Islet precursor cell (in vitro differentiated cells): Measurements from ENCODE around the gene MSGN1.

Source experiments
- DNase-seq: peaks from one replicate; pipeline ENCODE4 v3.0.0-alpha.2; 2018

Gene MSGN1

DNA sequence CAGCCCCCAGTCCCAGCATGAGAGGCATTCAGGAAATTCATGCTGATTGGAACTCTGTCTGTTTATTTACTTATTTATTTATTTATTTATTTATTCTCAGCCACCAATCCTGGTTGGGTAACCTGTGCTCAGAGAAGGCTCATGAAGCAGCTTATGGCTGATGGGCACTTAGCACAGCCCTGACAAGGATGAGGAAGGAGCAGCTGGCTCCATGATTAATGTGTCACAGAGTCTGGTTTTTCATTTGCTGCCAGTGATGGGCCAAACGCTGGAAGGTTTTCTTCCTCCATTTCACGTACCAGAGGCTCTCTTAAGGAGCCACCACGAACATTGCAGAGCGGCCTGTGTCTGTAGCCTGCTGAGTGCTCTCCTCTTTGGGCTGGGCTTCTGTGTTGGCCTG, 33.9 kb downstream of the MSGN1 start:
- no peak for DNase-seq

DNA sequence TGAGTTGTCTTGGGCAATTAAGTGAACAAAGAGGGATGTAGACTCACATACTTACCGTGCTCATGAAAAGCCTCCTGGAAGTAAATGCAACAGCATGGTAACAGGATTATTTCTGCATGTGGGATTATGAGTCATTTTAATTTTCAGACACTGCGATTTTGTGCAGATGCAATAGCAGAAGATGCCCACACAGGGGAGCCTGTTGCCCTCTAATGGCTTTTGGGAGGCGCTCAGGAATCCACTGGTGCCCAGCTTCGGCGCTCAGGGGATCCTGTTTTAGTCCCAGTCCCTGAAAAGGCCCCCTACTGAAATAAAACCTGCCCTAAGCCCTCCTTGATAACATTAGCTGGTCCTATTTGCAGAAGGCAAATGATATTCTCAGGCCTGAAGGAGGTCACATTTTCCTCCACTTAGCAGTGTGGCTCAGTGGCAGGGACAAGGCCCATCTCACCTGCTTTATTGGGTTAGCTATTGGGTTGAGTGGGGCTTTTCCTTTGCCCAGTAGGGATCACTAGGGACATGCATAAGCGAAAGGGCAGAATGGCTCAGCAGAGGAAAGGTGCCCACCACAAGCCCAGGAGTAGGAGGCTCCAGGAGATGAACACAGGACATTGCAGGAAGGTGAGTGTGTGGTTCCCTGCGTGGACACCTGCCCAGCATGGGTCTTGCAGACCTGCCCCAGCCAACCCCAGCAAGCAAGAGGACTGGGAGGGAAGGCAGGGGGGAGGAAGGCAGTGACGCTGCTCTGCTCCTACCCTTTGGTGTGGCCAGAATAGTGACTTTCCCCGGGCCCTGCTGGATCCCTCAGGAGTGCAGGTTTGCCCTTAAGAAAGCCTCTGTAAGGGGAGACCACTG, 35.7 kb downstream of the MSGN1 start:
- peak; percentile 73 for DNase-seq

DNA sequence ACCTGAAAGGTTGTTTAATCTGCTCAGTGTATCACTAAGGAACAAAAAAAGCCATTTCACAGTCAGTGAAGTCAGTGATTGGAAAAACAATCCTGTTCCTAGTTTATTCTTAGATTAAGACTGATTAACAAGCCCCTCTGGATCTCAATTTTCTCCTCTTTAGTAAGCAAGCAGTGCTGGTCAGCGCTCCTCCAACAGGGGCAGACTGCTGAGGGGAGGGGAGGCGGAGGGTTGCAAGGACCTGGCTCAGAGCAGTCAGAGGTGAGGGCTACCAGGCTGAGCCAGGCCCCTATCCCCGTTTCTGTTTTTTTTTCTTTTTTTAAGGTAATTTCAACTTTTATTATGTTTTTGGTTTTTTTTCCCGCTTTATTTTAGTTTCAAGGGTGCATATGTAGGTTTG, 37.5 kb downstream of the MSGN1 start:
- no peak for DNase-seq

DNA sequence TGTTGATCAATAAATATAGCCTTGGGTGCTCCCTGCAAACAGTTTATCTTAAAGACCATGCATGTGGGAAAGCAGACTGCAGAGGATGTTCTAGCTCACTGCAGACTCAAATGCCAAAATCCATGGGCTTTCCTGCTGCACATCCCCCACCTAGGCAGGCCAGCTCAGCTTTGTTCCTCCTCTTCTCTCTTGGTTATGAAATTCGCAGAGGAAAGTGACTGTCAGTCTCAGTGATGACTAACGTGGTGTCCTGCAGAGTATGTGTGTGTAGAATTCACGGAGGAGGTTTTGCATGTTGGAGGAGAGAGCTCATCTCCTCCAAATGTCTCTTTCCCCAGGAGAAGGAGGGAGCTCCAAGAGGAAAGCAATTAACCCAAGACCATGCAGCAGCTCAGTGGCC, 40.8 kb downstream of the MSGN1 start:
- DNase-seq, result no peak

DNA sequence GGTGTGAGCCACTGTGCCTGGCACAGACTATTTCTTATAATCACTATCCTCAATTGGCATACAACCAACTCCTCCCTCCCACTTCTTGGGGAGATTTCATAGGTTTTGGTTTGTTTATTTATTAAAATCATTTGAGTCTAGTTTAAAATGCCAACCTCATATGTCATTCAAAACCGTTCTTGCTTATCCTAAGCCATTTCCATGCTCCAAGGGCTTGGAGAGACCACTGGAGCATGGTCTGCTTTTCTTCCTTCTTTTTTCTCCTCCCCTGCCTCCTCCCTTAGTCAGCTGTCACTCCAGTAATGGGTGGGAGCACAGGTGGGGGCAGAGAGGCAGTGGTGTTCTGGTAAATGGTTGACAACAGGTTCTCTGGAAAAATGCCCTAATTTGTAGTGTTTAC, 41.8 kb downstream of the MSGN1 start:
- DNase-seq, result no peak

DNA sequence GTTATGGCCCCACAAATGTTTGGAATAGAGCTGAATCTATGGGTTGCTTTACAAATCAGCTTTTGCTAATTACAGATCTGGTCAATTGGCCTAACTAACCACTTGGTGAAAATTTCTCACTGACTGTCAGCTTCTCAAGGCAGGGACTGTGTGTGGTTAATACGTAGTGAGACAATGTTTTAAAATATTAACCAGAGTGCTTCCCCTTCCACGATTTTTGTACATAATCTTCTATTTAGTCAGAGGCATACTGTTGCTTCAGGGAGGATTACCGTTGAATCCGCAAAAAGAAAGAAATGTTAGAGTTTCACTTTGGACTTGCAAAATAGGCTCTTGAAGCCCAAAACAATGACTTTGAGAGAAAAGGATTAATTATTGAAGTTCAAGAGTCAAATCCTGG, 47.3 kb downstream of the MSGN1 start:
- no peak for DNase-seq

DNA sequence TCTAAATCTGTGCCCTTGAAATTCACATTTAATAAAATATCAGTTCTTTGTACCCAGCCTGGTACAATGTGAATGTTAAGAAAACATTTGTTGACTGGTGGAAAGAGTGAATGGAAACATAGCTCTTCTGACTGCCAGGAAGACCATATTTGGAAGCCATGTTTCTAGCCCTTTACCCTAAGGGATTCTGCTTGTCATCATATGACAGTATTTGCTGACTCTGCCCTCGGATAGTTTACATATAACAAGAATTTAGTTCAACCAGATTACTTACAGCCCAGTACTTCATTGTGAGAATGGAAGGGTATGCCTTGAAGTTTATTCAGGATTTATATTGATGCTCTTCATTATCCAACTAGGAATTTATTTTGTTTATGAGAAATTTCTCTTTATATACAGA, 48.4 kb downstream of the MSGN1 start:
- no peak for DNase-seq

DNA sequence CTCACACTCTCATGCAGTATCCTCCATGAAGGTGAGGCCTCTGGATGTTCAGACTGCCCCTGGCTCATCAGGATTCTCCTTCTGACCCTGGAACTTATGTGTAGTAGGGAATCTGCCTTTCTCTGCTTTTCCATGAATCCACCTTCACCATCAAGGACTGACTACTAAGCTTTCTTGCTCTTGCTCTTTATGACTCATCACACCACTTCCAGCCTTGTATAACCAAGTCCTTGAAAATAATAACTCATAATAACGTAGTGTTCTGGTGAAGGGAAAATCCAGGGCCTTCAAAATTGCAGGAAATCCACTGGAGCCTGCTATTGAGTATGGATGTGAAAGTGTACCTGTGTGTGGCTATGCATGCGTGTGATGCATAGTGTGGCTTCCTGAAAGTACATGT, 50.9 kb downstream of the MSGN1 start:
- no peak for DNase-seq
